Measurements from ENCODE around the gene FBXO17.

DNA sequence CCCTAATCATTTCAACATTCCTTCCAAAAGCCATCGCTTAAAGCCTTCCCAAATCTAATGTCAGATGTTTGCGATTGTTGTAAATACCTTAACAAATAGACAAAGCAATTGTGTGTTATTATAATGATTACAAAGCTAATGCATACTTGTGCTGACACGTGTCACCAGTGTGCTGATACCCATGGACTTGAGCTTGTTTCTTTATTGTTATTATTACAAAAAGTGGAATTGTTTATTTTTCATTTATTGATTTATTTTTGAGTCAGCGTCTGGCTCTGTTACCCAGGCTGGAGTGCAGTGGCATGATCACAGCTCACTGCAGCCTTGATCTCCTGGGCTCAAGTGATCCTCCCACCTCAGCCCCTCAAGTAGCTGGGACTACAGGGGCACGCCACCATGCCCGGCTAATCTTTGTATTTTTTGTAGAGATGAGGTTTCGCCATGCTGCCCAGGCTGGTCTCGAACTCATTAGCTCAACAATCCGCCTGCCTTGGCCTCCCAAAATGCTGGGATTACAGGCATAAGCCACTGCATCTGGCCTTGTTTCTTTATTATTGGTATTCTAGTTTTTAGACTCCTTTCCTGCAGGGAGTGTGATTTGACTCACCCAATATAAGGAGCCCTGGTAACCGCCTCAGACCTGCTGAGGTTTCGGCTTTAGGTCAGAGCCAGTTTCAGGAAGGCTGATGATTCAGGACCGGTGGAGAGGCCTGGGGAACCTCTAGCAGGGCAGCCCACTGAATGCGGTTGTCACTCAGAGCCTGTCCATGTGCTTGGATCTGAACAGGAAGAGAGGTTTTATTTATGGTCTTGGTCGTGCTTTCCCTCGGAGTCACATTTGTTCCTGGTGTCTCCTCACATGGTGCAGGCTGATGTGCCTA, 2.1 kb upstream of the FBXO17 start:
- TF ChIP-seq EZH2 (IDR thresholded peaks at IDR 0.05; ENCODE audit: low read depth): no peak
- TF ChIP-seq, protein P1, sequence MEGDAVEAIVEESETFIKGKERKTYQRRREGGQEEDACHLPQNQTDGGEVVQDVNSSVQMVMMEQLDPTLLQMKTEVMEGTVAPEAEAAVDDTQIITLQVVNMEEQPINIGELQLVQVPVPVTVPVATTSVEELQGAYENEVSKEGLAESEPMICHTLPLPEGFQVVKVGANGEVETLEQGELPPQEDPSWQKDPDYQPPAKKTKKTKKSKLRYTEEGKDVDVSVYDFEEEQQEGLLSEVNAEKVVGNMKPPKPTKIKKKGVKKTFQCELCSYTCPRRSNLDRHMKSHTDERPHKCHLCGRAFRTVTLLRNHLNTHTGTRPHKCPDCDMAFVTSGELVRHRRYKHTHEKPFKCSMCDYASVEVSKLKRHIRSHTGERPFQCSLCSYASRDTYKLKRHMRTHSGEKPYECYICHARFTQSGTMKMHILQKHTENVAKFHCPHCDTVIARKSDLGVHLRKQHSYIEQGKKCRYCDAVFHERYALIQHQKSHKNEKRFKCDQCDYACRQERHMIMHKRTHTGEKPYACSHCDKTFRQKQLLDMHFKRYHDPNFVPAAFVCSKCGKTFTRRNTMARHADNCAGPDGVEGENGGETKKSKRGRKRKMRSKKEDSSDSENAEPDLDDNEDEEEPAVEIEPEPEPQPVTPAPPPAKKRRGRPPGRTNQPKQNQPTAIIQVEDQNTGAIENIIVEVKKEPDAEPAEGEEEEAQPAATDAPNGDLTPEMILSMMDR (conservative IDR thresholded peaks at IDR 0.05): no peak
